HepG2 (cell line): ENCODE data around the gene CD58. TPM values are rescaled to one million over a fixed set of nuclear protein-coding genes. Genes with fewer than 3 reads are reported as not detected.

ENCODE experiments used
- ATAC-seq: fragments of 200-7000 bp; cut with Tn5 transposase; 3 replicates; pipeline ENCODE4 v1.9.1; 2020; ENCODE audit warnings: mild to moderate bottlenecking, moderate library complexity
- BruUV-seq: library from RNA; stranded (reverse); fragments of 400-500 nt; replicated peaks from 2 replicates; lab custom pipeline; 2021; lab: Mats Ljungman, UMichigan
- CTCF ChIA-PET: fragments of 300-600 bp; formaldehyde crosslinking; extraction: SDS; loops from one replicate; lab custom pipeline; 2021; ENCODE audit warnings: low total read pairs, inconsistent platforms, low intra/inter-chr PET ratio; lab: Yijun Ruan, JAX
- POLR2A ChIA-PET: fragments of 350-600 bp; sonication (Branson Sonifier 250); formaldehyde crosslinking; loops from one replicate; lab custom pipeline; 2020; ENCODE audit warnings: antibody characterized with exemption, inconsistent platforms; lab: Yijun Ruan, JAX
- DNase-seq: peaks from one replicate; pipeline ENCODE4 v3.0.0-alpha.2; 2015; ENCODE audit warnings: low spot score
- FAIRE-seq: peaks from 3 replicates; lab custom pipeline; 2011; peaks lifted over from hg19 to GRCh38; lab: Jason Lieb, UNC
- H2AFZ ChIP-seq: one replicate; pipeline ENCODE4 v1.6.1; 2011; ENCODE audit warnings: low read length, inconsistent platforms
- H3K27ac ChIP-seq: fragments of 300-600 bp; 3 replicates; pipeline ENCODE4 v1.8.0; 2011; ENCODE audit warnings: mixed run types, mild to moderate bottlenecking, mixed read lengths, low read length, inconsistent platforms; ENCODE audit not compliant: insufficient read depth; ENCODE audit errors: extremely low read length
- H3K27me3 ChIP-seq, 2 experiments: fragments of 200-600 bp in 1 of 2; 2 replicates in 1 of 2; 3 replicates in 1 of 2; pipeline versions ENCODE4 v1.6.0 to v1.8.0; 2011; ENCODE audit warnings: low read length in 2 of 2, mild to moderate bottlenecking in 2 of 2, moderate library complexity in 2 of 2, inconsistent platforms in 1 of 2; ENCODE audit not compliant: insufficient read depth in 2 of 2, control insufficient read depth in 1 of 2
- H3K36me3 ChIP-seq, 2 experiments: fragments of 200-600 bp in 1 of 2; replicated peaks in 1 of 2; 2 replicates in 1 of 2; 3 replicates in 1 of 2; pipeline versions ENCODE4 v1.5.1 to v1.8.0; 2011; ENCODE audit warnings: low read length in 2 of 2, inconsistent platforms in 1 of 2; ENCODE audit not compliant: insufficient read depth in 2 of 2, control insufficient read depth in 1 of 2
- H3K4me1 ChIP-seq: 2 replicates; pipeline ENCODE4 v1.5.1; 2012; ENCODE audit warnings: low read length, inconsistent platforms; ENCODE audit not compliant: insufficient read depth
- H3K4me2 ChIP-seq: 2 replicates; pipeline ENCODE4 v1.6.0; 2011; ENCODE audit warnings: low read depth, low read length, inconsistent platforms
- H3K4me3 ChIP-seq, 3 experiments: fragments of 200-600 bp in 1 of 3; sonication (generic), shearing (Covaris generic) in 1 of 3; replicated peaks in 1 of 3; 2 replicates each; pipeline ENCODE4 v1.5.1; 2011 to 2016; ENCODE audit warnings: low read length in 3 of 3, inconsistent platforms in 2 of 3, low read depth in 2 of 3, mild to moderate bottlenecking in 2 of 3, control low read depth in 1 of 3, mixed read lengths in 1 of 3; ENCODE audit not compliant: insufficient read depth in 1 of 3
- H3K79me2 ChIP-seq: one replicate; pipeline ENCODE4 v1.6.1; 2011; ENCODE audit warnings: low read length, inconsistent platforms; ENCODE audit not compliant: insufficient read depth
- H3K9ac ChIP-seq: 2 replicates; pipeline ENCODE4 v1.6.0; 2011; ENCODE audit warnings: mild to moderate bottlenecking, low read depth, low read length, inconsistent platforms; ENCODE audit not compliant: insufficient read depth
- H3K9me3 ChIP-seq: 2 replicates; pipeline ENCODE4 v1.5.1; 2012; ENCODE audit warnings: mild to moderate bottlenecking, low read length
- H4K20me1 ChIP-seq: 2 replicates; pipeline ENCODE4 v1.6.0; 2011; ENCODE audit warnings: inconsistent platforms, mild to moderate bottlenecking, low read length, moderate library complexity; ENCODE audit not compliant: insufficient read depth
- CHD2 ChIP-seq: IDR thresholded peaks from 2 replicates; pipeline ENCODE4 v1.6.1; 2011; ENCODE audit warnings: low read depth, low read length, improper control_type of control experiment
- DMAP1 ChIP-seq: IDR thresholded peaks from 2 replicates; pipeline ENCODE4 v1.6.1; 2016
- EZH2 ChIP-seq: conservative IDR thresholded peaks from 2 replicates; pipeline ENCODE4 v1.6.1; 2012; ENCODE audit warnings: mild to moderate bottlenecking, low read depth, low read length, moderate library complexity
- LCORL ChIP-seq, 2 experiments: fragments of 450-650 bp in 1 of 2; sonication (generic) in 1 of 2; formaldehyde crosslinking in 1 of 2; IDR thresholded peaks; 2 replicates each; pipeline versions ENCODE4 v1.5.0 to v1.6.1; 2017 to 2020; ENCODE audit warnings: antibody characterized with exemption in 1 of 2, missing genetic modification reagents in 1 of 2
- MAF1 ChIP-seq: sonication (generic); formaldehyde crosslinking; IDR thresholded peaks from 2 replicates; pipeline ENCODE4 v1.5.0; 2020; ENCODE audit warnings: missing genetic modification reagents, borderline replicate concordance
- MIXL1 ChIP-seq: IDR thresholded peaks from 2 replicates; pipeline ENCODE4 v1.6.1; 2016
- NBN ChIP-seq: fragments of 450-650 bp; conservative IDR thresholded peaks from 2 replicates; pipeline ENCODE4 v1.6.1; 2017
- SMARCE1 ChIP-seq: fragments of 450-650 bp; IDR thresholded peaks from 2 replicates; pipeline ENCODE4 v1.6.1; 2017; ENCODE audit warnings: borderline replicate concordance
- XRCC5 ChIP-seq: fragments of 200-400 bp; formaldehyde crosslinking; optimal IDR thresholded peaks from 2 replicates; pipeline ENCODE3; 2017; ENCODE audit warnings: mild to moderate bottlenecking, low read length
- ZNF331 ChIP-seq: sonication (generic); formaldehyde crosslinking; IDR thresholded peaks from 2 replicates; pipeline ENCODE4 v1.4.0; 2020; ENCODE audit warnings: missing genetic modification reagents
- ZNF432 ChIP-seq: sonication (generic); formaldehyde crosslinking; IDR thresholded peaks from 2 replicates; pipeline ENCODE4 v1.5.0; 2020; ENCODE audit warnings: missing genetic modification reagents, mild to moderate bottlenecking, borderline replicate concordance
- ZNF564 ChIP-seq: sonication (generic); formaldehyde crosslinking; IDR thresholded peaks from 2 replicates; pipeline ENCODE4 v1.8.1; 2023; ENCODE audit warnings: mild to moderate bottlenecking, missing genetic modification reagents
- ZNF572 ChIP-seq: sonication (generic); formaldehyde crosslinking; IDR thresholded peaks from 2 replicates; pipeline ENCODE4 v1.5.1; 2020; ENCODE audit warnings: mild to moderate bottlenecking, missing genetic modification reagents
- ZNF574 ChIP-seq: sonication (generic); formaldehyde crosslinking; IDR thresholded peaks from 2 replicates; pipeline ENCODE4 v1.4.0; 2020; ENCODE audit warnings: missing genetic modification reagents
- ZNF749 ChIP-seq: sonication (generic); formaldehyde crosslinking; IDR thresholded peaks from 2 replicates; pipeline ENCODE4 v1.8.0; 2022; ENCODE audit warnings: mild to moderate bottlenecking, missing genetic modification reagents, moderate library complexity, borderline replicate concordance
- ZSCAN21 ChIP-seq: sonication (generic); formaldehyde crosslinking; IDR thresholded peaks from 2 replicates; pipeline ENCODE4 v1.8.0; 2022; ENCODE audit warnings: mild to moderate bottlenecking, missing genetic modification reagents, moderate library complexity, borderline replicate concordance
- WGBS: methylation state at CpG from one replicate; pipeline ENCODE4 v1.1.6; 2017; ENCODE audit warnings: low lambda C conversion rate; 5-methylcytosine and 5-hydroxymethylcytosine counted together
- in situ Hi-C: cut with HindIII; loops from 2 replicates; pipeline ENCODE4 v1.10.0; 2017; ENCODE audit warnings: low pct_unique_long_range_greater_than_20kb; ENCODE audit not compliant: extremely low pct_ligation_motif_present
- intact Hi-C: fragments of 100-400 bp; cut with micrococcal nuclease; formaldehyde crosslinking; loops from one replicate; pipeline ENCODE4 v1.10.0; 2022; ENCODE audit not compliant: unreplicated experiment
- polyA plus RNA-seq, 8 experiments: library from polyadenylated mRNA; depleted of rRNA in 3 of 8; stranded (reverse) in 7 of 8; unstranded in 1 of 8; fragments of >200 nt; fragmentation: Illumina TruSeq in 4 of 8; extraction: Trizol in 4 of 8; gene quantifications; 2 replicates each; pipeline versions ENCODE4 v1.2.1 to v1.2.3, GENCODE V29; 2011 to 2016; ENCODE audit warnings: low read depth in 4 of 8, missing spikeins in 1 of 8, mixed read lengths in 1 of 8; ENCODE audit not compliant: insufficient read depth in 1 of 8
- total RNA-seq, 5 experiments: library from RNA; depleted of rRNA; stranded (reverse); fragments of >200 nt; fragmentation: Illumina TruSeq; extraction: Trizol; gene quantifications; 2 replicates each; pipeline ENCODE4 v1.2.3, GENCODE V29; 2016; ENCODE audit warnings: low read depth in 1 of 5
- TF ChIP-seq, protein P1 (sequence below): sonication (generic); formaldehyde crosslinking; IDR thresholded peaks from 2 replicates; pipeline ENCODE4 v1.4.0; 2020; ENCODE audit warnings: mild to moderate bottlenecking, missing genetic modification reagents
- TF ChIP-seq, protein P2 (sequence below): sonication (generic); formaldehyde crosslinking; IDR thresholded peaks from 2 replicates; pipeline ENCODE4 v1.8.1; 2023; ENCODE audit warnings: missing genetic modification reagents, inconsistent platforms, borderline replicate concordance
- TF ChIP-seq, protein P3 (sequence below): IDR thresholded peaks from 2 replicates; pipeline ENCODE4 v1.6.1; 2016; ENCODE audit warnings: low read depth, control low read depth

Gene CD58
- total and polyA plus RNA-seq, 2 of the 13 experiments (the other 11 are each of a cell fraction or from before 2014, with no cell fraction given): 9.4 to 13.5 TPM

DNA sequence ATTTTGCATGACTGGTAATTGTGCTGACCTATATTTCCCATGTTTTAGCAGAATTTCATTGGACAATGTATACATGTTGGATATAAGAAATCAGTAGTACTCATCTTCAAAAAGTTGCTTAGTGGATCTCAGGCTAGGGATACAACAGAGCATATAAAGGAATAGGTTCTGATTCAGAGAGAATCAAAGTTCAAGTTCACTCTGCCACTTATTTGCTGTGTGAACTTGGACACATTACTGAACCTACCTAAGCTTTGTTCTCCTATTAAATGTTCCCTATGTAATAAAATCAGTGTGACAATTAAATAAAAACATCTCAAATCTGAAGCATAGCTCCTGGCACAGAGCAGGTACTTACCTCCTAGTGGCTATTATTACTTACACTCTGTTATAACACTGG, 9.3 kb downstream of the CD58 start (continued):
- TF ChIP-seq ZNF574 (CRISPR knock-in tag) (no peak), ZNF564 (CRISPR knock-in tag) (no peak), LCORL (IDR thresholded peaks at IDR 0.05) (no peak), LCORL (CRISPR knock-in tag; IDR thresholded peaks at IDR 0.05) (no peak), ZSCAN21 (CRISPR knock-in tag) (no peak), XRCC5 (no peak), CHD2 (no peak), ZNF432 (CRISPR knock-in tag) (no peak), MIXL1 (CRISPR knock-in tag) (no peak)
- TF ChIP-seq, protein P1, sequence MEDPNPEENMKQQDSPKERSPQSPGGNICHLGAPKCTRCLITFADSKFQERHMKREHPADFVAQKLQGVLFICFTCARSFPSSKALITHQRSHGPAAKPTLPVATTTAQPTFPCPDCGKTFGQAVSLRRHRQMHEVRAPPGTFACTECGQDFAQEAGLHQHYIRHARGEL: no peak
- TF ChIP-seq, all 625 proteins: peak for 0

DNA sequence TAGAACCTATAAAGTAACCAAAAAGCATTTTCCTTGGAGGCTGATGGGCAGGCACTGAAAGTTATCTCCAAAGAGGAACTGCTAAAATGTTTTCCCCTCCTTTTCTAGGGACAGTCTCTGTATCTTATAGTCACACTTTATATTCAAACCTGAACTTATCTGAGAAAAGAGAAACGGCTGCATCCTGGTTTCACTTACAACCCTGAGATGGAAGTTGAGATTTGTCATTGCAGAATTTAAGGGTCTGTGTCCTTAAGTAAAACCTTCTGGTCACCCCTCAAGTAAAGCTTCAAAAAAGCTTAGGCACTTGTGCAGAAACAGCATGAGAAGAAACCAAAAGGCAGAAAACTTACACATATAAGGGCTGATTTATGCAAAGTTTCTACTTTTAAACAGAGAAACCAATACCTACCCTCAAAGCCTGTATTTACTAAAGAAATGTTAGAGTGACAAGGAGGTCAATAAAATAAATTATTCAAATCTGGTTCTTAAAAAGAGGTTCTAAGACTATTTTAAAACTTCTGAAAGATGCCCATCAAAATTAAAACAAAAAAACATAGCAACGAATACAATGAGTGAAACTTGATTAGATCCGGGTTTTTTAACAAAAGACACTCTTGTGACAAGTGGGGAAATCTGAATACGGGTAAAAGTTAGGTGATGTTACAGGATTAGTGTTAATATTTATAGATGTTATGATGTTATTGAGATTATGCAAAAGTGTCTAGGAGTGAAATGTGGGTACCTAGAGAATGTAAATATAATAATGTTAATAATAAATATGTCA, 9.9 kb downstream of the CD58 start:
- no peaks in the 10 kb centered on the region for H3K27me3 ChIP-seq
- H3K79me2 ChIP-seq: peaks cover 2% of the 10 kb centered on the region
- no peaks in the 10 kb centered on the region for H3K4me1 ChIP-seq
- no peak overlapping the region for H3K4me3 ChIP-seq
- WGBS: 92% methylated on average over 4 of the region's 4 CpGs
- FAIRE-seq: no peak
- no peak overlapping the region for H3K9ac ChIP-seq
- intact Hi-C loops (no loop called here), in situ Hi-C loops (no loop called here)
- POLR2A ChIA-PET: no interaction called here
- DNase-seq: no peak
- CTCF ChIA-PET: no interaction called here
- no peak overlapping the region for H2AFZ ChIP-seq
- no peak for ATAC-seq
- BruUV-seq: no TSS peak
- H3K27ac ChIP-seq: no peak overlapping the region
- H3K4me2 ChIP-seq: no peak overlapping the region
- peaks cover 0 to 4% of the 10 kb centered on the region in 2 experiments; a peak in 1 of 5 replicates for H3K36me3 ChIP-seq
- H3K9me3 ChIP-seq: peaks cover 13% of the 10 kb centered on the region
- H4K20me1 ChIP-seq: no peaks in the 10 kb centered on the region
- TF ChIP-seq DMAP1 (CRISPR knock-in tag): no peak
- TF ChIP-seq, protein P2, sequence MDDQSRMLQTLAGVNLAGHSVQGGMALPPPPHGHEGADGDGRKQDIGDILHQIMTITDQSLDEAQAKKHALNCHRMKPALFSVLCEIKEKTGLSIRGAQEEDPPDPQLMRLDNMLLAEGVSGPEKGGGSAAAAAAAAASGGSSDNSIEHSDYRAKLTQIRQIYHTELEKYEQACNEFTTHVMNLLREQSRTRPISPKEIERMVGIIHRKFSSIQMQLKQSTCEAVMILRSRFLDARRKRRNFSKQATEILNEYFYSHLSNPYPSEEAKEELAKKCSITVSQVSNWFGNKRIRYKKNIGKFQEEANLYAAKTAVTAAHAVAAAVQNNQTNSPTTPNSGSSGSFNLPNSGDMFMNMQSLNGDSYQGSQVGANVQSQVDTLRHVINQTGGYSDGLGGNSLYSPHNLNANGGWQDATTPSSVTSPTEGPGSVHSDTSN (CRISPR knock-in tag): no peak
- TF ChIP-seq ZNF331 (CRISPR knock-in tag): no peak
- no peak for TF ChIP-seq EZH2
- TF ChIP-seq NBN: no peak
- TF ChIP-seq, protein P3, sequence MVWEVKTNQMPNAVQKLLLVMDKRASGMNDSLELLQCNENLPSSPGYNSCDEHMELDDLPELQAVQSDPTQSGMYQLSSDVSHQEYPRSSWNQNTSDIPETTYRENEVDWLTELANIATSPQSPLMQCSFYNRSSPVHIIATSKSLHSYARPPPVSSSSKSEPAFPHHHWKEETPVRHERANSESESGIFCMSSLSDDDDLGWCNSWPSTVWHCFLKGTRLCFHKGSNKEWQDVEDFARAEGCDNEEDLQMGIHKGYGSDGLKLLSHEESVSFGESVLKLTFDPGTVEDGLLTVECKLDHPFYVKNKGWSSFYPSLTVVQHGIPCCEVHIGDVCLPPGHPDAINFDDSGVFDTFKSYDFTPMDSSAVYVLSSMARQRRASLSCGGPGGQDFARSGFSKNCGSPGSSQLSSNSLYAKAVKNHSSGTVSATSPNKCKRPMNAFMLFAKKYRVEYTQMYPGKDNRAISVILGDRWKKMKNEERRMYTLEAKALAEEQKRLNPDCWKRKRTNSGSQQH: no peak
- TF ChIP-seq SMARCE1: no peak
- no peak for TF ChIP-seq ZNF749
- no peak for TF ChIP-seq MAF1 (CRISPR knock-in tag)
- no peak for TF ChIP-seq ZNF572 (CRISPR knock-in tag)
